ENCODE results near the gene HSD17B14.

GRCh38 chr19:48813123-48813913, 23.0 kb downstream of the HSD17B14 start:
- TF ChIP-seq EZH2phosphoT487 (IDR thresholded peaks at IDR 0.05; ENCODE audit: unreplicated experiment) = no peak
- TF ChIP-seq CTCF (conservative IDR thresholded peaks at IDR 0.05; ENCODE audit: low read depth in 2 of 2) = peak; percentile 59 to 68
- TF ChIP-seq EZH2 (IDR thresholded peaks at IDR 0.05; ENCODE audit: low read depth, unreplicated experiment) = no peak
- no peak for TF ChIP-seq POLR2AphosphoS5 (IDR thresholded peaks at IDR 0.05; ENCODE audit: low read depth)
